SK-N-SH treated with all-trans-retinoic acid at 6 μM for 48 hours (cell line): ENCODE data around the gene COQ2.

Experiments used
- ATAC-seq: fragments of 200-7000 bp; cut with Tn5 transposase; 3 replicates; pipeline ENCODE4 v1.9.1; 2020; ENCODE audit warnings: mild to moderate bottlenecking, moderate library complexity
- ARNTL ChIP-seq: fragments of 450-650 bp; formaldehyde crosslinking; IDR thresholded peaks from 2 replicates; pipeline ENCODE4 v1.5.0; 2020; ENCODE audit warnings: low read depth, mild to moderate bottlenecking, moderate library complexity, borderline replicate concordance
- BACH2 ChIP-seq: fragments of 250-450 bp; sonication (Bioruptor Pico); IDR thresholded peaks from 2 replicates; pipeline ENCODE4 v1.9.0; 2021; ENCODE audit warnings: mild to moderate bottlenecking, borderline replicate concordance
- CSDC2 ChIP-seq: fragments of 250-450 bp; sonication (Bioruptor Pico); IDR thresholded peaks from 2 replicates; pipeline ENCODE4 v1.5.0; 2020; ENCODE audit warnings: mild to moderate bottlenecking, moderate library complexity
- ESRRG ChIP-seq: fragments of 250-450 bp; sonication (Bioruptor Pico); IDR thresholded peaks from 2 replicates; pipeline ENCODE4 v1.6.1; 2021; ENCODE audit warnings: mild to moderate bottlenecking
- GLIS3 ChIP-seq: fragments of 250-450 bp; sonication (Bioruptor Pico); IDR thresholded peaks from 2 replicates; pipeline ENCODE4 v1.5.0; 2020; ENCODE audit warnings: mild to moderate bottlenecking, moderate library complexity
- ISL1 ChIP-seq: fragments of 250-450 bp; sonication (Bioruptor Pico); IDR thresholded peaks from 2 replicates; pipeline ENCODE4 v2.1.2; 2022; ENCODE audit warnings: mild to moderate bottlenecking, moderate library complexity
- OSR1 ChIP-seq: fragments of 250-450 bp; sonication (Bioruptor Pico); IDR thresholded peaks from 2 replicates; pipeline ENCODE4 v1.8.0; 2022; ENCODE audit warnings: moderate library complexity, mild to moderate bottlenecking, inconsistent platforms
- PATZ1 ChIP-seq: fragments of 250-450 bp; sonication (Bioruptor Pico); IDR thresholded peaks from 2 replicates; pipeline ENCODE4 v1.8.0; 2020; ENCODE audit warnings: mild to moderate bottlenecking, moderate library complexity, borderline replicate concordance
- PPARA ChIP-seq: fragments of 250-450 bp; sonication (Bioruptor Pico); IDR thresholded peaks from 2 replicates; pipeline ENCODE4 v1.5.0; 2020; ENCODE audit warnings: mild to moderate bottlenecking, borderline replicate concordance
- RARB ChIP-seq: fragments of 250-450 bp; sonication (Bioruptor Pico); IDR thresholded peaks from 2 replicates; pipeline ENCODE4 v1.8.0; 2021; ENCODE audit warnings: mild to moderate bottlenecking, moderate library complexity
- SNAI2 ChIP-seq: fragments of 250-450 bp; sonication (Bioruptor Pico); IDR thresholded peaks from 2 replicates; pipeline ENCODE4 v1.5.0; 2020; ENCODE audit warnings: mild to moderate bottlenecking, moderate library complexity
- TCF4 ChIP-seq: fragments of 250-450 bp; sonication (Bioruptor Pico); IDR thresholded peaks from 2 replicates; pipeline ENCODE4 v1.8.0; 2021; ENCODE audit warnings: mild to moderate bottlenecking, moderate library complexity, borderline replicate concordance
- TOX ChIP-seq: fragments of 250-450 bp; sonication (Bioruptor Pico); IDR thresholded peaks from 2 replicates; pipeline ENCODE4 v1.8.0; 2021; ENCODE audit warnings: mild to moderate bottlenecking, moderate library complexity, borderline replicate concordance
- ZC3H10 ChIP-seq: fragments of 250-450 bp; sonication (Bioruptor Pico); IDR thresholded peaks from 2 replicates; pipeline ENCODE4 v1.5.1; 2021; ENCODE audit warnings: mild to moderate bottlenecking, moderate library complexity
- ZNF565 ChIP-seq: fragments of 450-650 bp; formaldehyde crosslinking; conservative IDR thresholded peaks from 2 replicates; pipeline ENCODE4 v1.5.0; 2020; ENCODE audit warnings: low read depth, mild to moderate bottlenecking, moderate library complexity
- ZNF70 ChIP-seq: fragments of 450-650 bp; formaldehyde crosslinking; IDR thresholded peaks from 2 replicates; pipeline ENCODE4 v1.5.0; 2020; ENCODE audit warnings: mild to moderate bottlenecking, moderate library complexity
- ZNF8 ChIP-seq: fragments of 450-650 bp; formaldehyde crosslinking; IDR thresholded peaks from 2 replicates; pipeline ENCODE4 v1.5.0; 2020; ENCODE audit warnings: mild to moderate bottlenecking, moderate library complexity
- TF ChIP-seq, protein P1 (sequence below): fragments of 250-450 bp; sonication (Bioruptor Pico); IDR thresholded peaks from 2 replicates; pipeline ENCODE4 v1.5.1; 2020; ENCODE audit warnings: low read depth, mild to moderate bottlenecking, moderate library complexity
- TF ChIP-seq, protein P2 (sequence below): fragments of 250-450 bp; sonication (Bioruptor Pico); IDR thresholded peaks from 2 replicates; pipeline ENCODE4 v1.5.1; 2021; ENCODE audit warnings: mild to moderate bottlenecking, moderate library complexity
- TF ChIP-seq, protein P3 (sequence below): fragments of 250-450 bp; sonication (Bioruptor Pico); IDR thresholded peaks from 2 replicates; pipeline ENCODE4 v1.8.0; 2021; ENCODE audit warnings: low read depth, mild to moderate bottlenecking, moderate library complexity, borderline replicate concordance
- TF ChIP-seq, protein P4 (sequence below): fragments of 250-450 bp; sonication (Bioruptor Pico); IDR thresholded peaks from 2 replicates; pipeline ENCODE4 v1.5.0; 2020; ENCODE audit warnings: mild to moderate bottlenecking, moderate library complexity

COQ2 gene

DNA sequence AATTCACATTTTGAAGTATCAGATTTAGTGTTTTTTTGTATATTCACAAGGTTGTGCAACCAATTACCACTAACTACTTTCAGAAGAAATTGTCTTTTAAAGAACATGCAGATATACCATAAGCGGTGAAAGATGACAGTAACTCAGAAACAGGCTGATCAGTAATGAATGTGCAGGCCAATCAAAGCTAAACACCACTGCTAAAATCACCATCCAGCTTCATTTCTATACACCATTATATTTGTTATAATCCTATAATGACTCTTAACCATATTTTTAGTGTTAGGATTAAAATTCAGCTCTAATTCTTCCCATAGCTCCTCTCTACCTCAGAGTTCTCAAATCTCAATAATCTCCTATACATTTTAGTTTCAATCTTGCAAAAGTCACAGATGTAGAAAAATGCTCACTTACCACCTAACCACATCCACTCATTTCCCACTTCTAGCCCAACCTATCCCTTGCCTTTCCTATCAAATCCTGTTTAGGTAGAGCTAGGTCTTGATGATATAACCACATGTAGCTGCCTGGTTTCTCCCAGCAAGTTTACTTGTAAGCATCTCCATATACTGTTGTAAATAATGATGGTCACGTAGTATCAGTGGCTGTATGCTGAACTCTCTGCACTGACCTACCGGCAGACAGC lies 16.6 kb downstream of the COQ2 start:
- ATAC-seq = no peak
- no peak for TF ChIP-seq ISL1
- TF ChIP-seq ZNF70 = no peak
- TF ChIP-seq ZNF8 (CRISPR knock-in tag) = no peak
- no peak for TF ChIP-seq ARNTL (CRISPR knock-in tag)
- TF ChIP-seq, protein P1, sequence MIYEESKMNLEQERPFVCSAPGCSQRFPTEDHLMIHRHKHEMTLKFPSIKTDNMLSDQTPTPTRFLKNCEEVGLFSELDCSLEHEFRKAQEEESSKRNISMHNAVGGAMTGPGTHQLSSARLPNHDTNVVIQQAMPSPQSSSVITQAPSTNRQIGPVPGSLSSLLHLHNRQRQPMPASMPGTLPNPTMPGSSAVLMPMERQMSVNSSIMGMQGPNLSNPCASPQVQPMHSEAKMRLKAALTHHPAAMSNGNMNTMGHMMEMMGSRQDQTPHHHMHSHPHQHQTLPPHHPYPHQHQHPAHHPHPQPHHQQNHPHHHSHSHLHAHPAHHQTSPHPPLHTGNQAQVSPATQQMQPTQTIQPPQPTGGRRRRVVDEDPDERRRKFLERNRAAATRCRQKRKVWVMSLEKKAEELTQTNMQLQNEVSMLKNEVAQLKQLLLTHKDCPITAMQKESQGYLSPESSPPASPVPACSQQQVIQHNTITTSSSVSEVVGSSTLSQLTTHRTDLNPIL (CRISPR knock-in tag) = no peak
- TF ChIP-seq ESRRG (CRISPR knock-in tag) = no peak
- no peak for TF ChIP-seq ZC3H10
- no peak for TF ChIP-seq BACH2 (CRISPR knock-in tag)
- TF ChIP-seq PATZ1 (CRISPR knock-in tag) = no peak
- no peak for TF ChIP-seq PPARA (CRISPR knock-in tag)
- TF ChIP-seq TCF4 (CRISPR knock-in tag) = no peak
- TF ChIP-seq TOX (CRISPR knock-in tag) = no peak
- TF ChIP-seq, protein P2, sequence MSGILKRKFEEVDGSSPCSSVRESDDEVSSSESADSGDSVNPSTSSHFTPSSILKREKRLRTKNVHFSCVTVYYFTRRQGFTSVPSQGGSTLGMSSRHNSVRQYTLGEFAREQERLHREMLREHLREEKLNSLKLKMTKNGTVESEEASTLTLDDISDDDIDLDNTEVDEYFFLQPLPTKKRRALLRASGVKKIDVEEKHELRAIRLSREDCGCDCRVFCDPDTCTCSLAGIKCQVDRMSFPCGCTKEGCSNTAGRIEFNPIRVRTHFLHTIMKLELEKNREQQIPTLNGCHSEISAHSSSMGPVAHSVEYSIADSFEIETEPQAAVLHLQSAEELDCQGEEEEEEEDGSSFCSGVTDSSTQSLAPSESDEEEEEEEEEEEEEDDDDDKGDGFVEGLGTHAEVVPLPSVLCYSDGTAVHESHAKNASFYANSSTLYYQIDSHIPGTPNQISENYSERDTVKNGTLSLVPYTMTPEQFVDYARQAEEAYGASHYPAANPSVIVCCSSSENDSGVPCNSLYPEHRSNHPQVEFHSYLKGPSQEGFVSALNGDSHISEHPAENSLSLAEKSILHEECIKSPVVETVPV (CRISPR knock-in tag) = no peak
- TF ChIP-seq GLIS3 (CRISPR knock-in tag) = no peak
- TF ChIP-seq CSDC2 (CRISPR knock-in tag) = no peak
- no peak for TF ChIP-seq ZNF565 (CRISPR knock-in tag)
- no peak for TF ChIP-seq SNAI2
- TF ChIP-seq RARB (CRISPR knock-in tag) = no peak

DNA sequence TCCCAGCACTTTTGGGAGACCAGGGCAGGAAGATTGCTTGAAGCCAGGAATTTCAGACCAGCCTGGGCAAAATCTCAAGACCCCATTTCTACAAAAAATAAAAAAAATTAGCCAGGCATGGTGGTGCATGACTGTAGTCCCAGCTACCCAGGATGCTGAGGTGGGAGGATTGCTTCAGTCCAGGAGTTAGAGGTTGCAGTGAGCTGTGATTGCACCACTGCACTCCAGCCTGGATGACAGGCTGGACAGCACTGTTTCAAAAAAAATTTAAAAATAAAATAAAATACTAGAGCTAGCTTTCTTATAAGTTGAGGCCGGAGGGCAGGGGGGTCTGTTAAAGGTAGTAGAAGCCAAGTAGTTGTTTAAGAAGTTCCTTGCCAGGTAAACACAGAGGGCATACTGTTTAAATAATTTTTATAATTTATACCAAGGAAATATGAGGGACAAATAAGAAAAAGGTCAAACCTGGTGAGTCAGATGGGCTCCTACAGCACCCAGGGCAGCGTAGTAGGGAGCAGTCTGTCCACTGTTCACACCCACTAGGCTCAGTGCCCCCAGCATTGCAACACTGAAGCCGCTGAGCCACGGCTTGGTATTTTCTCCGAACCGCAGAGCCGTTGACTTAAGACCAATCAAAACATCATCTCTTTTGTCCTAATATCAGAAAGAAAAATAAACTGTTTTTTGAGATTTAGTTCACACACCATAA lies 17.3 kb downstream of the COQ2 start:
- TF ChIP-seq, protein P3, sequence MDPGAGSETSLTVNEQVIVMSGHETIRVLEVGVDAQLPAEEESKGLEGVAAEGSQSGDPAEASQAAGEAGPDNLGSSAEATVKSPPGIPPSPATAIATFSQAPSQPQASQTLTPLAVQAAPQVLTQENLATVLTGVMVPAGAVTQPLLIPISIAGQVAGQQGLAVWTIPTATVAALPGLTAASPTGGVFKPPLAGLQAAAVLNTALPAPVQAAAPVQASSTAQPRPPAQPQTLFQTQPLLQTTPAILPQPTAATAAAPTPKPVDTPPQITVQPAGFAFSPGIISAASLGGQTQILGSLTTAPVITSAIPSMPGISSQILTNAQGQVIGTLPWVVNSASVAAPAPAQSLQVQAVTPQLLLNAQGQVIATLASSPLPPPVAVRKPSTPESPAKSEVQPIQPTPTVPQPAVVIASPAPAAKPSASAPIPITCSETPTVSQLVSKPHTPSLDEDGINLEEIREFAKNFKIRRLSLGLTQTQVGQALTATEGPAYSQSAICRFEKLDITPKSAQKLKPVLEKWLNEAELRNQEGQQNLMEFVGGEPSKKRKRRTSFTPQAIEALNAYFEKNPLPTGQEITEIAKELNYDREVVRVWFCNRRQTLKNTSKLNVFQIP (CRISPR knock-in tag) = no peak
- no peak for TF ChIP-seq ZC3H10
- TF ChIP-seq, protein P4, sequence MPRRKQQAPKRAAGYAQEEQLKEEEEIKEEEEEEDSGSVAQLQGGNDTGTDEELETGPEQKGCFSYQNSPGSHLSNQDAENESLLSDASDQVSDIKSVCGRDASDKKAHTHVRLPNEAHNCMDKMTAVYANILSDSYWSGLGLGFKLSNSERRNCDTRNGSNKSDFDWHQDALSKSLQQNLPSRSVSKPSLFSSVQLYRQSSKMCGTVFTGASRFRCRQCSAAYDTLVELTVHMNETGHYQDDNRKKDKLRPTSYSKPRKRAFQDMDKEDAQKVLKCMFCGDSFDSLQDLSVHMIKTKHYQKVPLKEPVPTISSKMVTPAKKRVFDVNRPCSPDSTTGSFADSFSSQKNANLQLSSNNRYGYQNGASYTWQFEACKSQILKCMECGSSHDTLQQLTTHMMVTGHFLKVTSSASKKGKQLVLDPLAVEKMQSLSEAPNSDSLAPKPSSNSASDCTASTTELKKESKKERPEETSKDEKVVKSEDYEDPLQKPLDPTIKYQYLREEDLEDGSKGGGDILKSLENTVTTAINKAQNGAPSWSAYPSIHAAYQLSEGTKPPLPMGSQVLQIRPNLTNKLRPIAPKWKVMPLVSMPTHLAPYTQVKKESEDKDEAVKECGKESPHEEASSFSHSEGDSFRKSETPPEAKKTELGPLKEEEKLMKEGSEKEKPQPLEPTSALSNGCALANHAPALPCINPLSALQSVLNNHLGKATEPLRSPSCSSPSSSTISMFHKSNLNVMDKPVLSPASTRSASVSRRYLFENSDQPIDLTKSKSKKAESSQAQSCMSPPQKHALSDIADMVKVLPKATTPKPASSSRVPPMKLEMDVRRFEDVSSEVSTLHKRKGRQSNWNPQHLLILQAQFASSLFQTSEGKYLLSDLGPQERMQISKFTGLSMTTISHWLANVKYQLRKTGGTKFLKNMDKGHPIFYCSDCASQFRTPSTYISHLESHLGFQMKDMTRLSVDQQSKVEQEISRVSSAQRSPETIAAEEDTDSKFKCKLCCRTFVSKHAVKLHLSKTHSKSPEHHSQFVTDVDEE (CRISPR knock-in tag) = no peak
- TF ChIP-seq ISL1 = no peak
- TF ChIP-seq PPARA (CRISPR knock-in tag) = no peak
- TF ChIP-seq ZNF70 = no peak
- TF ChIP-seq OSR1 = no peak
- no peak for TF ChIP-seq CSDC2 (CRISPR knock-in tag)
- TF ChIP-seq ZNF565 (CRISPR knock-in tag) = no peak
- peak; percentile 58 for ATAC-seq

DNA sequence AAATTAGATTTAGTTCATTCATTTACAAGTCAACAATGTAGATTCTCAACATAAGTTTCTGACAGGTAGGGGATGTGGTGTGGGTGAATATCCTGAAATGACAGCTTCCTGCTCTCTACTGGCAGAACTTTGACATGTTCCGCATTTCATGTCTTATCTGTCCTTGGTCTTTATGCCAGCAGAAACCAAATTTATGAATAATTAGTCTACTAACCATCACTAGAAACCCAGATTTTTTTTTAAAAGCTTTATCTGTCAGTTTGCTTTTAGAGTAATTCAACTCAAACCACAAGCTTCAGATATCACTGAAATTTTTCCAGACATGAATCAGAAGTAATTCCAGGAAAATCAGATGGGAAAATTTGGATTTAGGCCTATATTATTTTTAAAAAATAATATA lies 17.9 kb downstream of the COQ2 start:
- peak; percentile 50 for ATAC-seq
- no peak for TF ChIP-seq SNAI2
- TF ChIP-seq ISL1 = peak; percentile 83
